Fibroblast of lung (primary cell): Measurements from ENCODE around the gene UAP1. TPM values are rescaled to one million over a fixed set of nuclear protein-coding genes. Genes with fewer than 3 reads are reported as not detected.

Experiments
- DNase-seq, 2 donors: peaks; one replicate each; pipeline versions ENCODE4 v3.0.0 to v3.0.0-alpha.2; 2010; ENCODE audit warnings: low read depth in 2 of 2
- H2AFZ ChIP-seq: 2 replicates; pipeline ENCODE4 v1.5.1; 2012; ENCODE audit warnings: low read length, control low read depth, inconsistent platforms
- H3K27ac ChIP-seq: 2 replicates; pipeline ENCODE4 v1.5.1; 2011; ENCODE audit warnings: low read length, control low read depth; ENCODE audit not compliant: insufficient read depth
- H3K27me3 ChIP-seq: 2 replicates; pipeline ENCODE4 v1.5.1; 2011; ENCODE audit warnings: mild to moderate bottlenecking, low read length; ENCODE audit not compliant: control insufficient read depth, insufficient read depth
- H3K36me3 ChIP-seq: 2 replicates; pipeline ENCODE4 v1.5.1; 2011; ENCODE audit warnings: low read length; ENCODE audit not compliant: control insufficient read depth, insufficient read depth
- H3K4me1 ChIP-seq: 2 replicates; pipeline ENCODE4 v1.5.1; 2011; ENCODE audit warnings: low read length; ENCODE audit not compliant: control insufficient read depth, insufficient read depth; ENCODE audit errors: extremely low read depth
- H3K4me2 ChIP-seq: 2 replicates; pipeline ENCODE4 v1.5.1; 2011; ENCODE audit warnings: low read length, control low read depth; ENCODE audit not compliant: insufficient read depth; ENCODE audit errors: extremely low read depth
- H3K4me3 ChIP-seq, 4 experiments: fragments of 200-600 bp in 1 of 4; sonication (generic) in 1 of 4; replicated peaks in 1 of 4; 2 replicates each; pipeline ENCODE4 v1.5.1; 2011 to 2016; ENCODE audit warnings: low read length in 4 of 4, low read depth in 3 of 4, mild to moderate bottlenecking in 3 of 4, control low read depth in 2 of 4, inconsistent platforms in 1 of 4, mixed read lengths in 1 of 4; ENCODE audit not compliant: insufficient read depth in 1 of 4; ENCODE audit errors: control extremely low read depth in 1 of 4
- H3K79me2 ChIP-seq: 2 replicates; pipeline ENCODE4 v1.5.1; 2012; ENCODE audit warnings: mild to moderate bottlenecking, low read length, inconsistent platforms; ENCODE audit not compliant: control insufficient read depth, insufficient read depth
- H3K9ac ChIP-seq: 2 replicates; pipeline ENCODE4 v1.5.1; 2011; ENCODE audit warnings: mild to moderate bottlenecking, low read length, control low read depth; ENCODE audit not compliant: insufficient read depth
- H3K9me3 ChIP-seq: 2 replicates; pipeline ENCODE4 v1.5.1; 2012; ENCODE audit warnings: low read depth, low read length; ENCODE audit not compliant: control insufficient read depth, insufficient read depth
- H4K20me1 ChIP-seq: 2 replicates; pipeline ENCODE4 v1.5.1; 2011; ENCODE audit warnings: low read length; ENCODE audit not compliant: control insufficient read depth, insufficient read depth; ENCODE audit errors: extremely low read depth
- EZH2 ChIP-seq: IDR thresholded peaks from 2 replicates; pipeline ENCODE4 v1.5.1; 2012; ENCODE audit warnings: low read length, control low read depth, mild to moderate bottlenecking; ENCODE audit errors: missing control alignments
- polyA plus RNA-seq, 2 donors: library from polyadenylated mRNA; depleted of rRNA in 1 of 2; stranded (reverse) in 1 of 2; unstranded in 1 of 2; fragments of >200 nt; gene quantifications; 2 replicates each; pipeline ENCODE4 v1.2.1, GENCODE V29; 2011 to 2012; ENCODE audit warnings: missing spikeins in 1 of 2
- total RNA-seq: library from RNA; depleted of rRNA; stranded (reverse); fragments of >200 nt; gene quantifications from 2 replicates; pipeline ENCODE4 v1.2.1, GENCODE V29; 2014
- TF ChIP-seq, protein P1 (sequence below), 2 donors: IDR thresholded peaks in 1 of 2; conservative IDR thresholded peaks in 1 of 2; 1 replicate in 1 of 2; 2 replicates in 1 of 2; pipeline ENCODE4 v1.5.1; 2011 to 2012; ENCODE audit warnings: low read length in 2 of 2, control low read depth in 1 of 2, inconsistent platforms in 1 of 2, low read depth in 1 of 2, mild to moderate bottlenecking in 1 of 2

The UAP1 gene
- total and polyA plus RNA-seq, 2 donors (not counting 1 experiment from before 2014, with no cell fraction given): 81.9 to 108 TPM

DNA sequence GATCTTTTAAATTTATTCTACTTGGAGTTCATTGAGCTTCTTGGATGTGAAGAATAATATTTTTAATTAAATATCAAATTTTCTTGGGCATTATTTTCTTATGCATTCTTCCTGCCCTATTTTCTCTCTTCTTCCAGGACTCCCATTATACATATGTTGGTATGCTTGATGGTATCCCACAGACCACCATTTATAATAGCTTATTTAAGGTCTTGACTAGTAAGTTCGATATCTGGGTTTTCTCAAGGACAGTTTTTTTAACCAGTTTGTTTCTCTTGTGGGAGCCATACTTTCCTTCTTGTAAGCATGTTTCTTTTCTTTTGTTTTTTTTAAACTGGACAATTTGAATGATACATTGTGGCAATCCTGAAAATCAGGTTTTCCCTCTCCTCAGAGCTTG is 55.3 kb downstream of the UAP1 start:
- Histone ChIP-seq H3K4me2 (no peak overlapping the region), H4K20me1 (no peaks in the 10 kb centered on the region), H3K4me3 (no peak overlapping the region), H2AFZ (no peak overlapping the region), H3K79me2 (no peaks in the 10 kb centered on the region), H3K27ac (no peak overlapping the region), H3K9ac (no peak overlapping the region), H3K4me1 (peaks cover 3% of the 10 kb centered on the region), H3K36me3 (no peaks in the 10 kb centered on the region), H3K27me3 (no peaks in the 10 kb centered on the region), H3K9me3 (no peaks in the 10 kb centered on the region)
- no peak for TF ChIP-seq EZH2
- TF ChIP-seq, protein P1, sequence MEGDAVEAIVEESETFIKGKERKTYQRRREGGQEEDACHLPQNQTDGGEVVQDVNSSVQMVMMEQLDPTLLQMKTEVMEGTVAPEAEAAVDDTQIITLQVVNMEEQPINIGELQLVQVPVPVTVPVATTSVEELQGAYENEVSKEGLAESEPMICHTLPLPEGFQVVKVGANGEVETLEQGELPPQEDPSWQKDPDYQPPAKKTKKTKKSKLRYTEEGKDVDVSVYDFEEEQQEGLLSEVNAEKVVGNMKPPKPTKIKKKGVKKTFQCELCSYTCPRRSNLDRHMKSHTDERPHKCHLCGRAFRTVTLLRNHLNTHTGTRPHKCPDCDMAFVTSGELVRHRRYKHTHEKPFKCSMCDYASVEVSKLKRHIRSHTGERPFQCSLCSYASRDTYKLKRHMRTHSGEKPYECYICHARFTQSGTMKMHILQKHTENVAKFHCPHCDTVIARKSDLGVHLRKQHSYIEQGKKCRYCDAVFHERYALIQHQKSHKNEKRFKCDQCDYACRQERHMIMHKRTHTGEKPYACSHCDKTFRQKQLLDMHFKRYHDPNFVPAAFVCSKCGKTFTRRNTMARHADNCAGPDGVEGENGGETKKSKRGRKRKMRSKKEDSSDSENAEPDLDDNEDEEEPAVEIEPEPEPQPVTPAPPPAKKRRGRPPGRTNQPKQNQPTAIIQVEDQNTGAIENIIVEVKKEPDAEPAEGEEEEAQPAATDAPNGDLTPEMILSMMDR (conservative IDR thresholded peaks at IDR 0.05 in 1 of 2, IDR thresholded peaks at IDR 0.05 in 1 of 2; ENCODE audit: low read depth in 1 of 2, low read length in 2 of 2): no peak
- DNase-seq: no peak

DNA sequence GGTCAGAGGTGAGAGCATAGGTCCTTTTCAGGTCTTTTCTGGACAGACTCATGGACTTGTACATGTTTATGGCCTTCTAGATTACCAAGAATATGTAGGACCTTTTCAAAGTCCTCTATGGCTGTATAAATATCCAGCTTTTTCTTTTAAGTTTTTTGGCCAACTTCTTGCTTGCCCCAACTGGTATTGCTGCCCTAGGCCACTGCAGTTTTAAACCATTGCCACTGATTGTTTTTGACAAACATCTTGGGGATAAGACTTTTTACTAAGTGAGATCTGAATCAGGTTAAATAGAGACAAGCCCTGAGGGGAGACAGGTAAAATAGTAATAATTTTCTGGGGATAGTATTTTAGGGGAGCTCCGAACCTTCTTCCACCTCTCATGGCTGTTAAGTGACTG is 56.0 kb downstream of the UAP1 start:
- TF ChIP-seq EZH2: no peak
- TF ChIP-seq, protein P1 (conservative IDR thresholded peaks at IDR 0.05 in 1 of 2, IDR thresholded peaks at IDR 0.05 in 1 of 2; ENCODE audit: low read depth in 1 of 2, low read length in 2 of 2): no peak
- H4K20me1 ChIP-seq: no peaks in the 10 kb centered on the region
- no peaks in the 10 kb centered on the region for H3K9me3 ChIP-seq
- no peak overlapping the region for H3K4me2 ChIP-seq
- no peaks in the 10 kb centered on the region for H3K36me3 ChIP-seq
- H3K4me3 ChIP-seq: no peak overlapping the region
- no peaks in the 10 kb centered on the region for H3K79me2 ChIP-seq
- no peak overlapping the region for H3K27ac ChIP-seq
- peaks cover 3% of the 10 kb centered on the region for H3K4me1 ChIP-seq
- no peak overlapping the region for H3K9ac ChIP-seq
- H3K27me3 ChIP-seq: no peaks in the 10 kb centered on the region
- no peak overlapping the region for H2AFZ ChIP-seq
- DNase-seq: no peak

DNA sequence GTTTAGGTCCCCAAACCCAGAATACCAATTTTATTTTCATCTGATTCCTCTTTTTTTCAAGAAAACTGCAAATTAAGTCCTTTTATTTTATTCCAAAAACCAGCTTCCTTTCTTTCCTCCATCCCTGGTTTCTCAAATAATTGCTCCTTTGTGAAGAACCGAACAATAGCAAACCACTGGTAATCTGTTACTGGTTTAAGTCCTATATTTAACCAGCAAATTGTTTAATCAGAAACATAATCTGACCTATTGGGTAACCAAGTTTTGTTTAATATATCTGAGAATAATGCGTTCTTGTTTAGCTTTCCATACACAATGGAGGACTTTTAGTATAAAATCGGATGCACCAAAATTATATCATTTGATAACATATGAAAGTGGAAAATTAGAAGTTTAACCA is 57.6 kb downstream of the UAP1 start:
- Histone ChIP-seq H2AFZ (no peak overlapping the region), H3K9ac (no peak overlapping the region), H3K4me3 (no peak overlapping the region), H3K36me3 (no peaks in the 10 kb centered on the region), H3K27ac (no peak overlapping the region), H3K4me2 (no peak overlapping the region), H3K4me1 (no peaks in the 10 kb centered on the region), H4K20me1 (no peaks in the 10 kb centered on the region), H3K79me2 (no peaks in the 10 kb centered on the region), H3K27me3 (no peaks in the 10 kb centered on the region), H3K9me3 (no peaks in the 10 kb centered on the region)
- TF ChIP-seq, protein P1 (conservative IDR thresholded peaks at IDR 0.05 in 1 of 2, IDR thresholded peaks at IDR 0.05 in 1 of 2; ENCODE audit: low read depth in 1 of 2, low read length in 2 of 2): no peak
- no peak for TF ChIP-seq EZH2
- no peak for DNase-seq
